HG02885 (cell line): ENCODE measurements around the gene POU2F3.

Experiments used
- ATAC-seq: cut with Tn5 transposase; IDR thresholded peaks from one replicate; pipeline ENCODE4 v1.9.1; 2021; ENCODE audit warnings: mild to moderate bottlenecking; ENCODE audit not compliant: unreplicated experiment, poor library complexity

POU2F3 gene

GRCh38 chr11:120307476-120307875 lies 67.5 kb downstream of the POU2F3 start:
- no peak for ATAC-seq

- ATAC-seq = no peak
Observed at GRCh38 chr11:120308081-120308480, 68.1 kb downstream of the POU2F3 start.

- ATAC-seq = no peak
Observed at GRCh38 chr11:120310870-120311269, 70.9 kb downstream of the POU2F3 start.

DNA sequence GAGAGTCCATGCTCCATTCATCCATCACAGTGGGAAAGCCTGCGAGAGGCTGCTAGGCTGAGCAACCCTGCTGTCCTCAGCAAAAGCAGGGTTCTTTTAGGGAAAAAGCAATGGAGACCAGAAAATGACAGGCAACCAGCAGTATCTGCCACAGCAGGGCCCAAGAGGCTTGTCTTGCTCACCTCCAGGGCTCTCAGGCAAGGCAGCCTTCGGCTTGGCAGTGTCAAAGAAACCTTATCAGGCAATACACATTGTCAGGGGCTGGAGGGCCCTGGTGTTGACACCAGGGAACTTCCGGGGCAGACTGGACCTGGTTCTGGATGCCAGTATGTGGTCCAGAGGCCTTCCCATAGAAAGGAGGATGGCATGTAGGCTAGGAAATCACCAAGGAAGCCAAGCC lies 74.9 kb downstream of the POU2F3 start:
- ATAC-seq = no peak

- no peak for ATAC-seq
Observed at GRCh38 chr11:120316880-120317688, 77.1 kb downstream of the POU2F3 start.

GRCh38 chr11:120317689-120318480 lies 77.9 kb downstream of the POU2F3 start:
- ATAC-seq = no peak

GRCh38 chr11:120318906-120319305 lies 79.0 kb downstream of the POU2F3 start:
- no peak for ATAC-seq

DNA sequence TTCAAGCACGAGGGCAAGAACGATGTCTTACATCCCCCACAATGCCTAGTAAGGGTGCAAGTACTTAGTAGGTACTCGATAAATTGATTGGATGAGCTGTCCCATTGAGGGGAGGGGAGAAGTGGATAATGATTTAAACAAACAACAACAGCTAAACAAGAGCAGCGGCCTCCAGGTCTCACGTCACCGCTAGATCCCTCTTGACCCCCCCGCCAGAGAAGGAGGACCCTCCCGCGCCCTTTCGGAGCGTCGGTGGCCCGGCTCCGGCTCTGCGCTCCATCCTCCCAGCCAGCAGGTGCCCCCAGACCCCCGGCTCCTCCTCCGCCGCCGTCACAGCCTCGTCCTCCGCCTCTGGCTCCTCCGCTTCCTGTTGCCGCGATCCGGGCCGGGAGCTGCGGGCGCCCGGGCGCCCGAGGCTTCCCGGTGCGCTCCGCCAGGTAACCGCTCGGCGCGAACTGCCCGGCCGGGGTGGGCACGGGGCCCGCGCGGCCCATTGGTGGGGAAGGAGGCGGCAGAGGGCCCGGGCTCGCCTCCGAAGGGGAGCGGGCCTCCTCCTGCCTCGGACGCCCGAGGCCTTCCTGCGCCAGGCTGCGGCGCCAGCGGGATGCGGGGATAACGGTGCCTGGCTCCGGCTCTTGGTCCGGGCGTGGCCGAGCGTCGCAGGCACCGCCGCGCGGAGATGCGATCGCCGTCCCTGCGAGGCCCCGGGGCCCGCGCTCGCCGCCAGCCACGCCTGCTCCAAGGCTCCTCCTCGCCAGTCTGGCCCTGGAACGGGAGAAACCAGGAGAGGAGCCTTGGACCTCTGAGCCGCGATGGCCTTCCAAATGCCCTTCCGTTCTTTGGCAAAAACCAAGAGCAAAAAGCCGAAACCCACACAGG lies 85.2 kb downstream of the POU2F3 start, which contains the start of gene TLCD5:
Gene TLCD5, plus strand, starts transcription at position 368 of the 879 bp plus-strand sequence. CDS start 2,143 bp downstream, outside the sequence.
- ATAC-seq = peak; percentile 53

DNA sequence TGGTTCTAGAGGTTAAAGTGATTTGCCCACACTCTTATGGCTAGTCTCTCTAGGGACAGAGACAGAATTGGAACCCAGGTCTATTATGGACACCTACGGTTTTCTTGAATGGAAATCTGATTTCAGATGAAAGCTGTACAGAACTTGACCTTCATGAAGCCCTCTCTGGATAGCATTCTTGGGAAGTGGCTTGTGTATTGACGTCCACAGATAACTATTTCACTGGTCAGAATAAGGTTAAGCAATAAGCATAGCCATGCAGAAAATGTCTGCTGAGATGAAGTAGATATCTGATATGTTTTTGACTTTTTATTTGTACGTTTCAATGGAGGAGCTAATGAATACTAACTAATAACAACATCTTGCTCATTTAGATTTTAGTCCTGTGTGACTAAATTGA lies 86.3 kb downstream of the POU2F3 start:
- ATAC-seq = no peak

- no peak for ATAC-seq
Observed at GRCh38 chr11:120326845-120327281, 86.9 kb downstream of the POU2F3 start.

DNA sequence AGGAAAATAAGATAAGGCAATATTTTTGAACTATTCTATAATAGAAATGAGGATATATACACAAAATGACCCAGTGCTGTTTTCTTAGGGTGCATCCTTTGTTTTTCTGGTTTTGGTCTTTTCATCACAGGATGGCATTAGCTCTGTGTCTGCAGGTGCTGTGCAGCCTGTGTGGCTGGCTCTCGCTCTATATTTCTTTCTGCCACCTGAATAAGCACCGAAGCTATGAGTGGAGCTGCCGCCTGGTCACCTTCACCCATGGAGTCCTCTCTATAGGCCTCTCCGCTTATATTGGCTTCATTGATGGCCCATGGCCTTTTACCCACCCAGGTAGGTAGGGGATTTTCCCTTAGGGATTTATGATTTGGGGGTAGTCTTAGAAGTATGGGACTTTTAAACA lies 87.4 kb downstream of the POU2F3 start:
- ATAC-seq = no peak

- ATAC-seq = no peak
Observed at GRCh38 chr11:120329556-120329955, 89.6 kb downstream of the POU2F3 start.

GRCh38 chr11:120330045-120330444 lies 90.1 kb downstream of the POU2F3 start:
- no peak for ATAC-seq

GRCh38 chr11:120331301-120331996 lies 91.5 kb downstream of the POU2F3 start:
- ATAC-seq = no peak

- no peak for ATAC-seq
Observed at GRCh38 chr11:120332822-120333716, 93.1 kb downstream of the POU2F3 start.

DNA sequence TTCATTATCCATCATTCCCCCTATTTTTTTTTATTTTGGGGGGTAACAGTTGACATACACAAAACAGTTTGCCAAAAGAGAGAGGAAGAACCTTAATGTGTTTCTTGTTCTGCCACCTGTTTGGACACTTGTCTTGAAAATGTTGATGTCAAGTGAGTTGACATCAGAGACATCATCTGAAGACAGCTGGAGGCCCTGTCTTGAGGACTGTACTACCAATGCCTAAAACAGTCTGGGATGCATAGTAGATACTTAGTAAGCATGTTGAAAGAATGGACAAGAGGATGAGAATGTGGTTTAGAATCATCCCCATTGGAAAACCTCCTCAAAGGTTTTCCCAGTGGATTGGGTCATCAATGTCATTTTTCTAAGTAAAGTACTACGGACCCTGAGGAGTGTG lies 93.9 kb downstream of the POU2F3 start:
- no peak for ATAC-seq

DNA sequence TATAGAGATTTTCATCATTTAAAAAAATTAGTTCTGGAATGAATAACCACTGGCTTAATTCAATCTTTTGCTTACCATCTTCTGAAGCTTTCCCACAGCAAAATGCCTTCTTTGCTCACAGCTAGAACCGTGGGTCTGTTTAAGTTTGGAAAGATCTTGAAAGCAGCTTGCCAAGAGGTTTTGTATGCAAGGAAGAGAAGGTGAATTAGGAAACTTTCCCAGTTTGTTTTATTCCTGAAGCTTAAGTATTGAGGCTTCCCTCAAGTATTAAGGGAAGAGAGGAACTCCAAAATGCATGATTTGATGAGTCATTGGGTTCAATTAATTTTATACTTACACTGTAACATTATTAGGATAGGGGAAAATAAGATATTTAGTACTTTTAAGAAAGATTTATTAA lies 94.4 kb downstream of the POU2F3 start:
- ATAC-seq = no peak

- ATAC-seq = peak; percentile 32
Observed at GRCh38 chr11:120334894-120335462, 95.0 kb downstream of the POU2F3 start.

- ATAC-seq = peak; percentile 22
Observed at GRCh38 chr11:120335556-120335907, 95.6 kb downstream of the POU2F3 start.
